PC-9 (cell line): ENCODE data around the gene STARD8.

ENCODE experiments used
- EZH2 ChIP-seq: fragments of 200-600 bp; sonication (generic); IDR thresholded peaks from 2 replicates; pipeline ENCODE4 v1.8.0; 2017; ENCODE audit warnings: antibody characterized with exemption, low read depth
- TF ChIP-seq, protein P1 (sequence below): fragments of 200-600 bp; sonication (generic); conservative IDR thresholded peaks from 2 replicates; pipeline ENCODE4 v1.6.1; 2017; ENCODE audit warnings: mixed run types, antibody characterized with exemption, mild to moderate bottlenecking, moderate library complexity

DNA sequence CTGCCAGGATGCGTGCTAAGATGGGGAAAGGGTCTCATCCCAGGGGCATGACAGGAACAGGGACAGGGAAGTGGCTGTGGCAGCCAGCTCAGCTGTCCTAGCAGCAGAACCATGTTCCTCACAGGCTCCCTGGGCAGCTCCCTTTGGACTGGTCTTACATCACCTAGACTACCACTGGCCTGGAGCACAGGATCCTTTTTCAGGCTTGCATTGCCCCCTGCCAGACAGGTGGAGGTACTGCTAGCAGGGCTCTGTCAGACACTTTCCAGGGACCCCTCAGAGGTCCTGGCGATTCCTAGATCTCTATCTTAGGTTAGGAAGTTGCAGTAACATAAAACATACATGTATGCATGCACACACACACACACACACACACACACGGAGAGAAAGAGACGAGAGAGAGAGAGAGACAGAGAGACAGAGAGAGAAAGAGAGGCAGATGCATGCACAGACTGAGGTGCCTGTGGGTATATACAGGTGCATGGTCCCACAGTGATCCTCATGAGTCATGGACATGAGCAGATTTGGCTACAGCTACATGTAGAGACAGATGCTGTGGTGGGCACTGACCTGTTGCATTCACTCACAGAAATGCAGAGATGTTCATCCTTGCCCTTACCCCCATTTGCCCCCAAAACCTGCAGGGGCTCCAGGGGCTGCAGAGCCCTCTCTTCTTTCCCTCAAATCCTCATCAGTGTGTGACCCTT is 63.6 kb downstream of the STARD8 start:
- TF ChIP-seq, protein P1, sequence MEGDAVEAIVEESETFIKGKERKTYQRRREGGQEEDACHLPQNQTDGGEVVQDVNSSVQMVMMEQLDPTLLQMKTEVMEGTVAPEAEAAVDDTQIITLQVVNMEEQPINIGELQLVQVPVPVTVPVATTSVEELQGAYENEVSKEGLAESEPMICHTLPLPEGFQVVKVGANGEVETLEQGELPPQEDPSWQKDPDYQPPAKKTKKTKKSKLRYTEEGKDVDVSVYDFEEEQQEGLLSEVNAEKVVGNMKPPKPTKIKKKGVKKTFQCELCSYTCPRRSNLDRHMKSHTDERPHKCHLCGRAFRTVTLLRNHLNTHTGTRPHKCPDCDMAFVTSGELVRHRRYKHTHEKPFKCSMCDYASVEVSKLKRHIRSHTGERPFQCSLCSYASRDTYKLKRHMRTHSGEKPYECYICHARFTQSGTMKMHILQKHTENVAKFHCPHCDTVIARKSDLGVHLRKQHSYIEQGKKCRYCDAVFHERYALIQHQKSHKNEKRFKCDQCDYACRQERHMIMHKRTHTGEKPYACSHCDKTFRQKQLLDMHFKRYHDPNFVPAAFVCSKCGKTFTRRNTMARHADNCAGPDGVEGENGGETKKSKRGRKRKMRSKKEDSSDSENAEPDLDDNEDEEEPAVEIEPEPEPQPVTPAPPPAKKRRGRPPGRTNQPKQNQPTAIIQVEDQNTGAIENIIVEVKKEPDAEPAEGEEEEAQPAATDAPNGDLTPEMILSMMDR = peak; percentile 80
- TF ChIP-seq EZH2 = no peak
